NCI-H1417 (cell line): ENCODE measurements around the gene SP100.
A peak's percentile ranks its signal among the peaks of the same experiment; 100 is the strongest.
"Not testable (repeated sequence)": the region's sequence is repeated elsewhere in the genome, so short reads cannot be mapped to it uniquely, and the experiment has no call there.

Experiments used
- DNase-seq, 3 experiments: peaks; one replicate each; lab custom pipeline; 2025; lab: John Stamatoyannopoulos, UW

SP100 gene

GRCh38 chr2:230416061-230416721 lies at the start of gene SP100:
Gene SP100 (plus strand): TSS chr2:230416201. CDS start chr2:230416297, 96 bp downstream.
- peak in 1 of 3 experiments; percentile 24 for DNase-seq

GRCh38 chr2:230382108-230382507 lies 33.9 kb upstream of the SP100 start:
- DNase-seq: no peak

- DNase-seq: no peak
Observed at GRCh38 chr2:230383453-230383852, 32.5 kb upstream of the SP100 start.

GRCh38 chr2:230384986-230385385 lies 31.0 kb upstream of the SP100 start:
- DNase-seq: no peak

- DNase-seq: no peak
Observed at GRCh38 chr2:230394301-230394700, 21.7 kb upstream of the SP100 start.

GRCh38 chr2:230398698-230399097 lies 17.3 kb upstream of the SP100 start:
- not testable (repeated sequence) for DNase-seq

GRCh38 chr2:230400041-230400440 lies 16.0 kb upstream of the SP100 start:
- no peak for DNase-seq

GRCh38 chr2:230400454-230400853 lies 15.5 kb upstream of the SP100 start:
- DNase-seq: no peak

- not testable (repeated sequence) for DNase-seq
Observed at GRCh38 chr2:230401026-230401425, 15.0 kb upstream of the SP100 start.

GRCh38 chr2:230403746-230404145 lies 12.3 kb upstream of the SP100 start:
- DNase-seq: no peak

GRCh38 chr2:230405824-230406223 lies 10.2 kb upstream of the SP100 start:
- DNase-seq: no peak

- DNase-seq: no peak
Observed at GRCh38 chr2:230408244-230408842, 7.7 kb upstream of the SP100 start.

GRCh38 chr2:230409316-230409715 lies 6.7 kb upstream of the SP100 start:
- not testable (repeated sequence) for DNase-seq

- no peak for DNase-seq
Observed at GRCh38 chr2:230410263-230410662, 5.7 kb upstream of the SP100 start.

GRCh38 chr2:230410861-230411569 lies 5.0 kb upstream of the SP100 start:
- no peak for DNase-seq

GRCh38 chr2:230411570-230412370 lies 4.2 kb upstream of the SP100 start:
- DNase-seq: peak; percentile 6 to 83 (median 69)

GRCh38 chr2:230412371-230412711 lies 3.7 kb upstream of the SP100 start:
- DNase-seq: no peak

- no peak for DNase-seq
Observed at GRCh38 chr2:230412846-230413245, 3.2 kb upstream of the SP100 start.

- DNase-seq: no peak
Observed at GRCh38 chr2:230413479-230413878, 2.5 kb upstream of the SP100 start.

- no peak for DNase-seq
Observed at GRCh38 chr2:230414302-230414701, 1.7 kb upstream of the SP100 start.

- DNase-seq: no peak
Observed at GRCh38 chr2:230417436-230417835, 1.4 kb downstream of the SP100 start.

GRCh38 chr2:230418341-230419016 lies 2.5 kb downstream of the SP100 start:
- no peak for DNase-seq
